ENCODE results near the gene EEF1E1. TPM values are rescaled to one million over a fixed set of nuclear protein-coding genes. Genes with fewer than 3 reads are reported as not detected.

The EEF1E1 gene
- total RNA-seq, 1 experiment from 2014 or later, result 147 TPM

GRCh38 chr6:8075185-8075584, 27.2 kb downstream of the EEF1E1 start:
- no peak for TF ChIP-seq CTCF (conservative IDR thresholded peaks at IDR 0.05; ENCODE audit: low read depth, low read length)
- no peak for TF ChIP-seq EZH2 (IDR thresholded peaks at IDR 0.05; ENCODE audit: borderline replicate concordance, low read depth, low read length, poor library complexity, severe bottlenecking)
- Histone ChIP-seq H3K36me3 (ENCODE audit: insufficient read depth, low read length, poor library complexity, severe bottlenecking) (peaks cover 10% of the 10 kb centered on the region), H3K4me3 (ENCODE audit: low read depth, low read length, poor library complexity, severe bottlenecking) (no peak overlapping the region), H3K4me1 (ENCODE audit: insufficient read depth, low read length, poor library complexity, severe bottlenecking) (peaks cover under 1% of the 10 kb centered on the region), H3K9me3 (ENCODE audit: low read depth, low read length, poor library complexity, severe bottlenecking) (no peaks in the 10 kb centered on the region), H3K27ac (ENCODE audit: low read depth, low read length, poor library complexity, severe bottlenecking) (no peak overlapping the region), H3K27me3 (replicated peaks; ENCODE audit: insufficient read depth, low read depth, low read length, poor library complexity) (no peaks in the 10 kb centered on the region)
- CTCF ChIA-PET, result no interaction called here
- POLR2A ChIA-PET (ENCODE audit: low non-redundant PET), result no interaction called here
- no peak for DNase-seq (ENCODE audit: low spot score)
- intact Hi-C loops (cut with micrococcal nuclease; ENCODE audit: unreplicated experiment), result no loop called here
- no TSS peak for BruUV-seq (replicated peaks)

GRCh38 chr6:8074213-8074612, 28.1 kb downstream of the EEF1E1 start:
- intact Hi-C loops (cut with micrococcal nuclease; ENCODE audit: unreplicated experiment), result no loop called here
- CTCF ChIA-PET, result no interaction called here
- TF ChIP-seq CTCF (conservative IDR thresholded peaks at IDR 0.05; ENCODE audit: low read depth, low read length), result no peak
- no peak for TF ChIP-seq EZH2 (IDR thresholded peaks at IDR 0.05; ENCODE audit: borderline replicate concordance, low read depth, low read length, poor library complexity, severe bottlenecking)
- Histone ChIP-seq H3K9me3 (ENCODE audit: low read depth, low read length, poor library complexity, severe bottlenecking) (no peaks in the 10 kb centered on the region), H3K4me3 (ENCODE audit: low read depth, low read length, poor library complexity, severe bottlenecking) (no peak overlapping the region), H3K27ac (ENCODE audit: low read depth, low read length, poor library complexity, severe bottlenecking) (no peak overlapping the region), H3K36me3 (ENCODE audit: insufficient read depth, low read length, poor library complexity, severe bottlenecking) (peaks cover 5% of the 10 kb centered on the region), H3K4me1 (ENCODE audit: insufficient read depth, low read length, poor library complexity, severe bottlenecking) (no peaks in the 10 kb centered on the region), H3K27me3 (replicated peaks; ENCODE audit: insufficient read depth, low read depth, low read length, poor library complexity) (no peaks in the 10 kb centered on the region)
- BruUV-seq (replicated peaks), result no TSS peak
- POLR2A ChIA-PET (ENCODE audit: low non-redundant PET), result no interaction called here
- DNase-seq (ENCODE audit: low spot score), result no peak

GRCh38 chr6:8073758-8074157, 28.6 kb downstream of the EEF1E1 start:
- H3K4me1 ChIP-seq (ENCODE audit: insufficient read depth, low read length, poor library complexity, severe bottlenecking), result no peaks in the 10 kb centered on the region
- POLR2A ChIA-PET (ENCODE audit: low non-redundant PET), result no interaction called here
- CTCF ChIA-PET, result no interaction called here
- H3K4me3 ChIP-seq (ENCODE audit: low read depth, low read length, poor library complexity, severe bottlenecking), result no peak overlapping the region
- no peaks in the 10 kb centered on the region for H3K9me3 ChIP-seq (ENCODE audit: low read depth, low read length, poor library complexity, severe bottlenecking)
- H3K27ac ChIP-seq (ENCODE audit: low read depth, low read length, poor library complexity, severe bottlenecking), result no peak overlapping the region
- DNase-seq (ENCODE audit: low spot score), result no peak
- TF ChIP-seq CTCF (conservative IDR thresholded peaks at IDR 0.05; ENCODE audit: low read depth, low read length) (no peak), EZH2 (IDR thresholded peaks at IDR 0.05; ENCODE audit: borderline replicate concordance, low read depth, low read length, poor library complexity, severe bottlenecking) (no peak)
- peaks cover 2% of the 10 kb centered on the region for H3K36me3 ChIP-seq (ENCODE audit: insufficient read depth, low read length, poor library complexity, severe bottlenecking)
- no TSS peak for BruUV-seq (replicated peaks)
- intact Hi-C loops (cut with micrococcal nuclease; ENCODE audit: unreplicated experiment), result no loop called here
- no peaks in the 10 kb centered on the region for H3K27me3 ChIP-seq (replicated peaks; ENCODE audit: insufficient read depth, low read depth, low read length, poor library complexity)
